Measurements from ENCODE around the gene IL13RA1.
"Not testable (repeated sequence)": the region's sequence is repeated elsewhere in the genome, so short reads cannot be mapped to it uniquely, and the experiment has no call there.

IL13RA1 gene

GRCh38 chrX:118727686-118728339, 407 bp downstream of the IL13RA1 start:
- peak overlapping the region; percentile 65 for H3K4me2 ChIP-seq (ENCODE audit: low read length, poor library complexity, severe bottlenecking)
- DNase-seq: peak; percentile 57
- no peak overlapping the region for H3K23ac ChIP-seq (ENCODE audit: low read length in 2 of 2)
- H3K9me3 ChIP-seq (ENCODE audit: control insufficient read depth, low read length): no peaks in the 10 kb centered on the region
- H3K79me1 ChIP-seq (replicated peaks; ENCODE audit: low read length, poor library complexity, severe bottlenecking): no peaks in the 10 kb centered on the region
- H3K14ac ChIP-seq (ENCODE audit: low read length in 2 of 2): no peak overlapping the region
- peak overlapping the region; percentile 79 for H2BK120ac ChIP-seq (ENCODE audit: low read depth, low read length)
- H3K36me3 ChIP-seq (ENCODE audit: control insufficient read depth in 1 of 2, insufficient read depth in 2 of 2, low read depth in 1 of 2, low read length in 2 of 2): no peaks in the 10 kb centered on the region
- 1% methylated on average over 15 of the region's 73 CpGs for WGBS
- H3K4ac ChIP-seq (ENCODE audit: low read depth in 1 of 2, low read length in 2 of 2): peak overlapping the region in 1 of 2 experiments; percentile 81
- peak overlapping the region; percentile 83 to 88 for H3K18ac ChIP-seq (ENCODE audit: low read depth in 1 of 2, low read length in 2 of 2)
- H2BK5ac ChIP-seq (ENCODE audit: low read depth, low read length, poor library complexity, severe bottlenecking): peak overlapping the region; percentile 84
- H3K27ac ChIP-seq (ENCODE audit: low read length, poor library complexity, severe bottlenecking): no peak overlapping the region
- no peak overlapping the region for H2AK5ac ChIP-seq (ENCODE audit: low read length, severe bottlenecking)
- no peaks in the 10 kb centered on the region for H3K27me3 ChIP-seq (ENCODE audit: control insufficient read depth in 1 of 2, insufficient read depth in 1 of 2, low read length in 2 of 2)
- H2BK15ac ChIP-seq (ENCODE audit: low read depth, poor library complexity, severe bottlenecking): peak overlapping the region; percentile 80
- H2BK12ac ChIP-seq (ENCODE audit: low read length in 2 of 2): no peak overlapping the region
- peaks cover 8% of the 10 kb centered on the region for H3K4me1 ChIP-seq (ENCODE audit: control insufficient read depth, insufficient read depth, low read depth, low read length)
- H4K8ac ChIP-seq (ENCODE audit: low read length): peak overlapping the region; percentile 23
- H3K4me3 ChIP-seq (ENCODE audit: insufficient read depth in 1 of 2, low read depth in 1 of 2, low read length in 2 of 2): peak overlapping the region; percentile 69 to 83
- peak overlapping the region; percentile 85 for H3K9ac ChIP-seq (ENCODE audit: low read length)
- peak overlapping the region; percentile 68 for H4K91ac ChIP-seq (ENCODE audit: low read length)
- no peak overlapping the region for H2AFZ ChIP-seq (ENCODE audit: low read depth, low read length)

GRCh38 chrX:118729042-118729652, 1.7 kb downstream of the IL13RA1 start:
- no peak for DNase-seq
- H3K4me1 ChIP-seq (ENCODE audit: control insufficient read depth, insufficient read depth, low read depth, low read length): peaks cover 8% of the 10 kb centered on the region
- H3K4ac ChIP-seq (ENCODE audit: low read depth in 1 of 2, low read length in 2 of 2): no peak overlapping the region
- H4K8ac ChIP-seq (ENCODE audit: low read length): no peak overlapping the region
- H3K9me3 ChIP-seq (ENCODE audit: control insufficient read depth, low read length): no peaks in the 10 kb centered on the region
- H3K23ac ChIP-seq (ENCODE audit: low read length in 2 of 2): no peak overlapping the region
- no peak overlapping the region for H3K4me2 ChIP-seq (ENCODE audit: low read length, poor library complexity, severe bottlenecking)
- no peak overlapping the region for H2AFZ ChIP-seq (ENCODE audit: low read depth, low read length)
- peak overlapping the region in 1 of 2 experiments; percentile 83 for H3K4me3 ChIP-seq (ENCODE audit: insufficient read depth in 1 of 2, low read depth in 1 of 2, low read length in 2 of 2)
- H3K79me1 ChIP-seq (replicated peaks; ENCODE audit: low read length, poor library complexity, severe bottlenecking): no peaks in the 10 kb centered on the region
- no peaks in the 10 kb centered on the region for H3K36me3 ChIP-seq (ENCODE audit: control insufficient read depth in 1 of 2, insufficient read depth in 2 of 2, low read depth in 1 of 2, low read length in 2 of 2)
- no peak overlapping the region for H2AK5ac ChIP-seq (ENCODE audit: low read length, severe bottlenecking)
- no peaks in the 10 kb centered on the region for H3K27me3 ChIP-seq (ENCODE audit: control insufficient read depth in 1 of 2, insufficient read depth in 1 of 2, low read length in 2 of 2)
- H2BK12ac ChIP-seq (ENCODE audit: low read length in 2 of 2): no peak overlapping the region
- no peak overlapping the region for H2BK120ac ChIP-seq (ENCODE audit: low read depth, low read length)
- no peak overlapping the region for H4K91ac ChIP-seq (ENCODE audit: low read length)
- peak overlapping the region; percentile 85 for H3K9ac ChIP-seq (ENCODE audit: low read length)
- H3K27ac ChIP-seq (ENCODE audit: low read length, poor library complexity, severe bottlenecking): no peak overlapping the region
- no peak overlapping the region for H2BK15ac ChIP-seq (ENCODE audit: low read depth, poor library complexity, severe bottlenecking)
- no peak overlapping the region for H3K18ac ChIP-seq (ENCODE audit: low read depth in 1 of 2, low read length in 2 of 2)
- no peak overlapping the region for H2BK5ac ChIP-seq (ENCODE audit: low read depth, low read length, poor library complexity, severe bottlenecking)
- WGBS: 100% methylated on average over 2 of the region's 3 CpGs
- H3K14ac ChIP-seq (ENCODE audit: low read length in 2 of 2): no peak overlapping the region

GRCh38 chrX:118730500-118731247, 3.3 kb downstream of the IL13RA1 start:
- Histone ChIP-seq H4K8ac (ENCODE audit: low read length) (no peak overlapping the region), H2BK15ac (ENCODE audit: low read depth, poor library complexity, severe bottlenecking) (no peak overlapping the region)
- DNase-seq: peak; percentile 60

GRCh38 chrX:118732551-118732950, 5.1 kb downstream of the IL13RA1 start:
- not testable (repeated sequence) for H2AFZ ChIP-seq (ENCODE audit: low read depth, low read length); H3K18ac ChIP-seq (ENCODE audit: low read depth in 1 of 2, low read length in 2 of 2); H3K4me1 ChIP-seq (ENCODE audit: control insufficient read depth, insufficient read depth, low read depth, low read length); H3K27ac ChIP-seq (ENCODE audit: low read length, poor library complexity, severe bottlenecking); H2BK5ac ChIP-seq (ENCODE audit: low read depth, low read length, poor library complexity, severe bottlenecking); H3K4me2 ChIP-seq (ENCODE audit: low read length, poor library complexity, severe bottlenecking); H3K14ac ChIP-seq (ENCODE audit: low read length in 2 of 2); H4K91ac ChIP-seq (ENCODE audit: low read length); H2AK5ac ChIP-seq (ENCODE audit: low read length, severe bottlenecking); H3K9ac ChIP-seq (ENCODE audit: low read length); H3K23ac ChIP-seq (ENCODE audit: low read length in 2 of 2); H3K4me3 ChIP-seq (ENCODE audit: insufficient read depth in 1 of 2, low read depth in 1 of 2, low read length in 2 of 2); H4K8ac ChIP-seq (ENCODE audit: low read length); H3K36me3 ChIP-seq (ENCODE audit: control insufficient read depth in 1 of 2, insufficient read depth in 2 of 2, low read depth in 1 of 2, low read length in 2 of 2); H2BK12ac ChIP-seq (ENCODE audit: low read length in 2 of 2); H3K9me3 ChIP-seq (ENCODE audit: control insufficient read depth, low read length); H3K27me3 ChIP-seq (ENCODE audit: control insufficient read depth in 1 of 2, insufficient read depth in 1 of 2, low read length in 2 of 2); H2BK120ac ChIP-seq (ENCODE audit: low read depth, low read length); H2BK15ac ChIP-seq (ENCODE audit: low read depth, poor library complexity, severe bottlenecking); H3K79me1 ChIP-seq (replicated peaks; ENCODE audit: low read length, poor library complexity, severe bottlenecking); DNase-seq; H3K4ac ChIP-seq (ENCODE audit: low read depth in 1 of 2, low read length in 2 of 2)
- WGBS: no CpG with 5 or more reads among the region's 3 CpGs

More at GRCh38 chrX:118730500-118731247, 3.3 kb downstream of the IL13RA1 start:
- no peak overlapping the region for H3K14ac ChIP-seq (ENCODE audit: low read length in 2 of 2)
- no peak overlapping the region for H2AFZ ChIP-seq (ENCODE audit: low read depth, low read length)
- H3K23ac ChIP-seq (ENCODE audit: low read length in 2 of 2): no peak overlapping the region
- H3K27me3 ChIP-seq (ENCODE audit: control insufficient read depth in 1 of 2, insufficient read depth in 1 of 2, low read length in 2 of 2): no peaks in the 10 kb centered on the region
- peak overlapping the region; percentile 45 for H3K9ac ChIP-seq (ENCODE audit: low read length)
- H3K4me3 ChIP-seq (ENCODE audit: insufficient read depth in 1 of 2, low read depth in 1 of 2, low read length in 2 of 2): peak overlapping the region in 1 of 2 experiments; percentile 50
- H3K27ac ChIP-seq (ENCODE audit: low read length, poor library complexity, severe bottlenecking): peak overlapping the region; percentile 56
- no peaks in the 10 kb centered on the region for H3K79me1 ChIP-seq (replicated peaks; ENCODE audit: low read length, poor library complexity, severe bottlenecking)
- no peak overlapping the region for H2BK5ac ChIP-seq (ENCODE audit: low read depth, low read length, poor library complexity, severe bottlenecking)
- H2BK120ac ChIP-seq (ENCODE audit: low read depth, low read length): no peak overlapping the region
- H2BK12ac ChIP-seq (ENCODE audit: low read length in 2 of 2): no peak overlapping the region
- H3K18ac ChIP-seq (ENCODE audit: low read depth in 1 of 2, low read length in 2 of 2): peak overlapping the region in 1 of 2 experiments; percentile 12
- no peaks in the 10 kb centered on the region for H3K36me3 ChIP-seq (ENCODE audit: control insufficient read depth in 1 of 2, insufficient read depth in 2 of 2, low read depth in 1 of 2, low read length in 2 of 2)
- H2AK5ac ChIP-seq (ENCODE audit: low read length, severe bottlenecking): no peak overlapping the region
- H3K4me1 ChIP-seq (ENCODE audit: control insufficient read depth, insufficient read depth, low read depth, low read length): peaks cover 8% of the 10 kb centered on the region
- no peaks in the 10 kb centered on the region for H3K9me3 ChIP-seq (ENCODE audit: control insufficient read depth, low read length)
- 29% methylated on average over 3 of the region's 4 CpGs for WGBS
- peak overlapping the region in 1 of 2 experiments; percentile 41 for H3K4ac ChIP-seq (ENCODE audit: low read depth in 1 of 2, low read length in 2 of 2)
- no peak overlapping the region for H4K91ac ChIP-seq (ENCODE audit: low read length)
- peak overlapping the region; percentile 39 for H3K4me2 ChIP-seq (ENCODE audit: low read length, poor library complexity, severe bottlenecking)
